Measurements from ENCODE around the gene TECR. TPM values are rescaled to one million over a fixed set of nuclear protein-coding genes. Genes with fewer than 3 reads are reported as not detected.

Gene TECR
- total RNA-seq, 1 donor from 2014 or later = 106 TPM

DNA sequence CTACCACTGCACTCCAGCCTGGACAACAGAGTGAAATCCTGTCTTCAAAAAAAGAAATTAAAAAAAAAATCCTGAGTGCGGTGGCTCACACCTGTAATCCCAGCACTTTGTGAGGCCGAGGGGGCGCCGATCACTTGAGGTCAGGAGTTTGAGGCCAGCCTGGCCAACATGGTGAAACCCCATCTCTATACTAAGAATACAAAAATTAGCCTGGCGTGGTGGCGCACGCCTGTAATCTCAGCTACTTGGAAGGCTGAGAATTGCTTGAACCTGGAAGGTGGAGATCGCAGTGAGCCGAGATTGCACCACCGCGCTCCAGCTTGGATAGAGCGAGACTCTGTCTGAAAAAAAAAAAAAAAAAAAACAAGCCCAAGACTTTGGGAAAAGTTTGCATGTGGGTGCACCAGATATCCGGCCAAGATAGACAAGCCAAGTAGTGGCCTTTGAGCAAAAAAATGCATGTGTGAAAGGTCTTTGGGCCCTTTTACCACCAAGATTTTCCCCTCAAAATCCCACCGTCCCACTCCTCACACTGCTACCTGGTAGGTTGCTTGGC, 16.9 kb upstream of the TECR start:
- peaks cover 2% of the 10 kb centered on the region for H3K9me3 Mint-ChIP-seq (ENCODE audit: unreplicated experiment)
- no peak for TF ChIP-seq EZH2 (IDR thresholded peaks at IDR 0.05; ENCODE audit: insufficient read depth, low read length)
- TF ChIP-seq, protein P1, sequence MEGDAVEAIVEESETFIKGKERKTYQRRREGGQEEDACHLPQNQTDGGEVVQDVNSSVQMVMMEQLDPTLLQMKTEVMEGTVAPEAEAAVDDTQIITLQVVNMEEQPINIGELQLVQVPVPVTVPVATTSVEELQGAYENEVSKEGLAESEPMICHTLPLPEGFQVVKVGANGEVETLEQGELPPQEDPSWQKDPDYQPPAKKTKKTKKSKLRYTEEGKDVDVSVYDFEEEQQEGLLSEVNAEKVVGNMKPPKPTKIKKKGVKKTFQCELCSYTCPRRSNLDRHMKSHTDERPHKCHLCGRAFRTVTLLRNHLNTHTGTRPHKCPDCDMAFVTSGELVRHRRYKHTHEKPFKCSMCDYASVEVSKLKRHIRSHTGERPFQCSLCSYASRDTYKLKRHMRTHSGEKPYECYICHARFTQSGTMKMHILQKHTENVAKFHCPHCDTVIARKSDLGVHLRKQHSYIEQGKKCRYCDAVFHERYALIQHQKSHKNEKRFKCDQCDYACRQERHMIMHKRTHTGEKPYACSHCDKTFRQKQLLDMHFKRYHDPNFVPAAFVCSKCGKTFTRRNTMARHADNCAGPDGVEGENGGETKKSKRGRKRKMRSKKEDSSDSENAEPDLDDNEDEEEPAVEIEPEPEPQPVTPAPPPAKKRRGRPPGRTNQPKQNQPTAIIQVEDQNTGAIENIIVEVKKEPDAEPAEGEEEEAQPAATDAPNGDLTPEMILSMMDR (IDR thresholded peaks at IDR 0.05; ENCODE audit: insufficient read depth, low read depth, low read length) = no peak
- DNase-seq (ENCODE audit: low read depth) (no peak), FAIRE-seq (no peak)
- Histone ChIP-seq H3K9ac (ENCODE audit: low read length) (no peak overlapping the region), H2AFZ (ENCODE audit: low read depth, low read length) (no peak overlapping the region), H3K27ac (ENCODE audit: low read depth, low read length) (no peak overlapping the region), H3K4me3 (ENCODE audit: insufficient read depth, low read depth, low read length) (no peak overlapping the region), H3K9me3 (ENCODE audit: insufficient read depth, low read depth, low read length) (no peaks in the 10 kb centered on the region), H4K20me1 (ENCODE audit: insufficient read depth, low read length) (peaks cover 38% of the 10 kb centered on the region), H3K79me2 (ENCODE audit: insufficient read depth, low read length) (peaks cover 35% of the 10 kb centered on the region), H3K4me2 (ENCODE audit: low read length) (no peak overlapping the region), H3K4me1 (ENCODE audit: insufficient read depth, low read length) (peaks cover 31% of the 10 kb centered on the region), H3K36me3 (ENCODE audit: insufficient read depth, low read length) (peaks cover 24% of the 10 kb centered on the region), H3K27me3 (ENCODE audit: insufficient read depth, low read length) (no peaks in the 10 kb centered on the region)
- peaks cover 34% of the 10 kb centered on the region for H3K4me1 Mint-ChIP-seq (ENCODE audit: low read depth, unreplicated experiment)
- no peaks in the 10 kb centered on the region for H3K27me3 Mint-ChIP-seq (ENCODE audit: low read depth, unreplicated experiment)
- H3K27ac Mint-ChIP-seq (ENCODE audit: unreplicated experiment) = no peak overlapping the region
- peaks cover 23% of the 10 kb centered on the region for H3K36me3 Mint-ChIP-seq (ENCODE audit: low read depth, unreplicated experiment)
- H3K4me3 Mint-ChIP-seq (ENCODE audit: unreplicated experiment) = no peak overlapping the region

DNA sequence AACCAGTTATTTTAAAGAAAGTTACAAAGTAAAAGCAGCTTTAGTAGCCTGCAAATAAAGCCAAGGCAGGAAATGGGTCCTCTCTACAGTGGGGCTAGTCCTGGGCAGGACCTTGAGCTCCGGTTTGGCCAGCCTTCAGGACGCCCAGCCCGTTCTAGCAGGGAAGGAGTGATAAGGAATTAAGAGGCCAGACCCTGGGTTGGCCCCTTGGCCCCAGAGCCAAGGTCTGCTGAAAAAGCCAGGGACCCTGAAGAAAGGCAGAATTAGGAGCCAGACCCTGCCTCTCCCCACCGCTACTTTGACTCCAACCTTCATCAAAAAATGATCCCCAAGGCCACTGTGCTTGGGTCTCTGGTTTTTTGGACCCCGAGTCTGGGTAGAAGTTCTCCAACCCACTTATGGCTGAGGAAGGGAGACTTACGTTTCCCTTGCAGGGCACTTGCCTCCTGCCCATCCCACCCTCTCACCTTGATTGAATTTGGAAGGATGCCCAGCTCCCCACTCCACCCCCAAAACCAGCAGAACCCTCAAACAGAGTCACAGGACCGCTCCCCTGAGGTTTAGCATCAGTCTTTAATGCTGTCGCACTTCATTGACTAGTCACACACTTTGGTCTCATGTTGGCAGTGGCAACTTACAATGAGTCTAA, 15.1 kb upstream of the TECR start:
- no peak for FAIRE-seq
- H3K4me3 Mint-ChIP-seq (ENCODE audit: unreplicated experiment) = peak overlapping the region; percentile 37
- no peak overlapping the region for H3K4me3 ChIP-seq (ENCODE audit: insufficient read depth, low read depth, low read length)

More for the DNA sequence above, 15.1 kb upstream of the TECR start:
- H3K27ac Mint-ChIP-seq (ENCODE audit: unreplicated experiment) = no peak overlapping the region
- Histone ChIP-seq H3K4me1 (ENCODE audit: insufficient read depth, low read length) (peaks cover 34% of the 10 kb centered on the region), H3K36me3 (ENCODE audit: insufficient read depth, low read length) (peaks cover 24% of the 10 kb centered on the region), H3K79me2 (ENCODE audit: insufficient read depth, low read length) (peaks cover 42% of the 10 kb centered on the region), H2AFZ (ENCODE audit: low read depth, low read length) (no peak overlapping the region), H3K27ac (ENCODE audit: low read depth, low read length) (no peak overlapping the region), H3K9ac (ENCODE audit: low read length) (no peak overlapping the region), H3K4me2 (ENCODE audit: low read length) (peak overlapping the region; percentile 5), H3K9me3 (ENCODE audit: insufficient read depth, low read depth, low read length) (no peaks in the 10 kb centered on the region), H3K27me3 (ENCODE audit: insufficient read depth, low read length) (no peaks in the 10 kb centered on the region), H4K20me1 (ENCODE audit: insufficient read depth, low read length) (peaks cover 39% of the 10 kb centered on the region)
- peaks cover 31% of the 10 kb centered on the region for H3K4me1 Mint-ChIP-seq (ENCODE audit: low read depth, unreplicated experiment)
- TF ChIP-seq EZH2 (IDR thresholded peaks at IDR 0.05; ENCODE audit: insufficient read depth, low read length) = no peak
- TF ChIP-seq, protein P1 (IDR thresholded peaks at IDR 0.05; ENCODE audit: insufficient read depth, low read depth, low read length) = no peak
- H3K9me3 Mint-ChIP-seq (ENCODE audit: unreplicated experiment) = peaks cover 2% of the 10 kb centered on the region
- H3K27me3 Mint-ChIP-seq (ENCODE audit: low read depth, unreplicated experiment) = no peaks in the 10 kb centered on the region
- no peak for DNase-seq (ENCODE audit: low read depth)
- peaks cover 23% of the 10 kb centered on the region for H3K36me3 Mint-ChIP-seq (ENCODE audit: low read depth, unreplicated experiment)
